HG02938 (cell line): ENCODE measurements around the gene ETV6.
"Not testable (repeated sequence)": the region's sequence is repeated elsewhere in the genome, so short reads cannot be mapped to it uniquely, and the experiment has no call there.

Experiments used
- ATAC-seq: cut with Tn5 transposase; IDR thresholded peaks from one replicate; pipeline ENCODE4 v1.9.1; 2021; ENCODE audit warnings: mild to moderate bottlenecking, moderate library complexity; ENCODE audit not compliant: unreplicated experiment

The ETV6 gene

GRCh38 chr12:11902525-11902875 lies 253.0 kb downstream of the ETV6 start:
- no peak for ATAC-seq

- ATAC-seq, result no peak
Measured at GRCh38 chr12:11904124-11904523, 254.7 kb downstream of the ETV6 start.

DNA sequence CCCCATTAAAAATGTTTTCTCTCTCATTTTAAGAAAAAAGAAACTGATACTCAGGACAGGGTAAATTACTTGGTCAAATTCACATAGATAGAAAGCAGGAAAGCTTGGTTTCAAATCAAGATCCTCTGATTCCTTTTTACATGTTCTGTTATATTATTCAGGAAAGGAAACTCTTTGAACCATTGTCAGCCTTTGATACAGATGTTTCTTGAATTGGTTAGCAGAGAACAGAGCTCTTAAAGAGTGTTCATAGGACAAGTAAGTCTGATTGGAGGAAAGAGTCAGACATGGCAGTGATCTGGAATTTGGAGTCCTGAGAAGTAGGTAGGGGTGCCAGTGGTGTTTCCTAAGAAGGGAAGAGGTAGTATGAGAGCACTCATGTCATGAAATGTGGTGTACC lies 256.1 kb downstream of the ETV6 start:
- no peak for ATAC-seq

DNA sequence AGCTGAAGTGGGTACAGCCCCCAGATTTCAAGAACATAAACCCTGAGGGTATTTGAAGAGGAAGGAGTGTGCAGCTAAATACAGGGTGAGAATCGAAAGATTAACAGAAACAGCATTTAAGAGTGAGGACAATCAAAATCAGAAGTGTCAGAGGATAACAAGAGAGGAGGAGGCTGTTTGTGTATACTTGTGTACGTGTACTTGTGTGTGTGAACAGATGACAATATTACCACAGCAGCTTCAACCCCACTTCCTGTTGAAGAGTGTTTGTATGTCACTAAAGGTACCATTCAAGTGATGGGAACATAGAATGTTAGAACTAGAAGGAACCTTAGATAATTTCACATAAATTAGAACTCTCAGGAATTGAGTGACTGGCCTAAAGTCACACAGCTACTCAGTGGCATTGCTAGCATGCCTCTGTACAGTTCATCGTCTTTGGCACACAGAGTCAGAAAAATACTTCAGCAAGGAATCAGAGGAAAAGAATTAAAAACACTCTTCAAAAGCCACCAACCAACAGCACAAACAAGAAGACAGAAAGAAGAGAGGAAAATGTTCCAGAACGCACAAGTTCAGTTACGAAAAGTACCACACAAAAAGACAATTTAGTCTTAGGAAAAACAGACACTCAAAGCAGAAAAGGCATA lies 256.9 kb downstream of the ETV6 start:
- ATAC-seq, result no peak

DNA sequence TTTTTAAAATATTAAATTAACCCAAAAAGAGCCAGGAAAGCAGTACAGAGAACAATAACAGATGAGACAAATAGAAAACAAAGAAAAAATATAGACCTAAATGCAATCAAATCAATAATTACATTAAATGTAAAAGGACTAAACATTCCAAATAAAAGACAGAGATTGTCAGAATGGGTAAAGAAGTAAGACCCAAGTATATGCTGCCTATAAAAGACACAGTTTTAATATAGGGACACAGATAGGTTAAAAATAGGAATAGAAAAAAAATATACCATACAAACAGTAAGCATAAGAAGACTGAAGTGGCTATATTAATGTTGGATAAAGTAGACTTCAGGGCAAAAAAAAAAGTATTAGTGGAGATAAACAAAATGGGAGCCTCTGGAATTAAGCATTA lies 258.2 kb downstream of the ETV6 start:
- ATAC-seq, result no peak

- not testable (repeated sequence) for ATAC-seq
Measured at GRCh38 chr12:11909406-11909805, 259.9 kb downstream of the ETV6 start.

GRCh38 chr12:11916113-11916512 lies 266.6 kb downstream of the ETV6 start:
- no peak for ATAC-seq

GRCh38 chr12:11916771-11917170 lies 267.3 kb downstream of the ETV6 start:
- no peak for ATAC-seq

- ATAC-seq, result no peak
Measured at GRCh38 chr12:11917501-11917900, 268.0 kb downstream of the ETV6 start.

DNA sequence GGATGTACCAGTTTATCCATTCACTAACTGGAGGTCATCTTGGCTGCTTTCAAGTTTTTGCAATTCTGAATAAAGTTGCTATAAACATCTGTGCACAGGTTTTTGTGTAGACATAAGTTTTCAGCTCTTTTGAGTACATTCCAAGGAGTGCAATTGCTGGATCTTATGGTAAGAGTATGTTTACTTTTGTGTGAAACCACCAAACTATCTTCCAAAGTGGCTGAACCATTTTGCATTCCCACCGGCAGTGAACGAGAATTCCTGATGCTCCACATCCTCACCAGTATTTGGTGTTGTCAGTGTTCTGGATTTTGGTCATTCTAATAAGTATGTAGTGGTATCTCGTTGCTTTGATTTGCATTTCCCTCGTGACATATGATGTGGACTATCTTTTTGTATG lies 270.8 kb downstream of the ETV6 start:
- no peak for ATAC-seq

DNA sequence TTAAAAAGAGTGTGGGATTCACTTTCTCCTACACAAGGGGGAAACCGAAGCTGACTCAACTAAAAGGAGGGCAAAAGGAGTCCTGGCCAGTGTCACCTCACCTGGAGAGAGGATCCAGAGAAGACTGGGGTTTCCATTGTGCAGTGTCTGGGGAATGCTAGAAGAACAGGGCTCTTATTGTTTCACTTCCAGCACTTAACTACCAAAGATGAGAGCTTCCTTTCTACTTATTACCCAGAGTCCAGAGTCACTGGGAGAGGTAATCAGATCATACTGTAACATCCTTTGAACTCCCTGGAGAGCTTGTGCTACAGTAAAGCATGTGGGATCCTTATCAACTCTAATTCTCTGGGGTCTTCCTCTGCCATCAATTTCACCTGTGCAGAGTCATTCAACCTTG lies 272.9 kb downstream of the ETV6 start:
- no peak for ATAC-seq

- no peak for ATAC-seq
Measured at GRCh38 chr12:11923067-11923466, 273.6 kb downstream of the ETV6 start.

GRCh38 chr12:11927286-11927935 lies 277.9 kb downstream of the ETV6 start:
- ATAC-seq, result no peak

DNA sequence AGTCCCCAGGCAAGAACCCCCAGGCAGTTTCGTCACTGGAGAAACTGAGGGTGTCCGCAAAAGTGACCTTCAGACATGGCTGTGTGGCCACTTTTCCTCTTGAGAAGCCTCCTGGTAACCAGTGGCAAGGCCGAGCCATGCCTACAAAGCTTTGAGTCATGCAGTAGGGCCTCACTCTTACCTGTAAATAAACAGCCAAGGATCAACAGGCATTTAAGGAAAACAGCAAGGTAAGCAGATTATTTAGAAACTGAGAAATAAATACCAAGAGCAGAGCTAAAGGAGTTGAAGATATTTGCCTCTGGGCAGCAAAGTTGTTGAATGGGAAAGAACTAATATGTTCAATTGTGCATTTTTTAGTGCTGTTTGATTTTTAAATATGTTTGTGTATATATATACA lies 280.2 kb downstream of the ETV6 start:
- no peak for ATAC-seq

DNA sequence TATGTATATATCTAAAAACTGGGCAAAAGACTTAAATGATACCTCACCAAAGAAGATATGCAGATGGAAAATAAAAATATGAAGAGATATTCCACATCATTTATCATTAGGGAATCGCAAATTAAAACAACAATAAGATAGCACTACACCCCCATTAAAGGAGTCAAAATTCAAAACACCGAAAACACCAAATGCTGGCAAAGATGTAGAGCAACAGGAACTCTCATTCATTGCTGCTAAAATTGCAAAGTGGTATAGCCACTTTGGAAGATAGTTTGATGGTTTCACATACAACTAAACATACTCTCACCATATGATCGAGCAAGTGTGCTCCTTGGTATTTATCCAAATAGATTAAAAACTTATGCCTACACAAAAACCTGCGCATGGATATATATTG lies 289.7 kb downstream of the ETV6 start:
- ATAC-seq, result no peak

- no peak for ATAC-seq
Measured at GRCh38 chr12:11941606-11942337, 292.3 kb downstream of the ETV6 start.

GRCh38 chr12:11943919-11944700 lies 294.6 kb downstream of the ETV6 start:
- no peak for ATAC-seq
